Type B pancreatic cell (in vitro differentiated cells): ENCODE data around the gene ZNF292. TPM values are rescaled to one million over a fixed set of nuclear protein-coding genes. Genes with fewer than 3 reads are reported as not detected.

Source experiments
- DNase-seq: peaks from one replicate; pipeline ENCODE4 v3.0.0; 2021; ENCODE audit warnings: mixed read lengths; ENCODE audit not compliant: unreplicated experiment; ENCODE audit errors: extremely low spot score
- H3K27ac Mint-ChIP-seq: 2 replicates; pipeline ENCODE4 v1.8.0; 2021; ENCODE audit warnings: mild to moderate bottlenecking, mixed read lengths
- H3K27me3 Mint-ChIP-seq: 2 replicates; pipeline ENCODE4 v1.8.0; 2021; ENCODE audit warnings: mixed read lengths
- H3K36me3 Mint-ChIP-seq: 2 replicates; pipeline ENCODE4 v1.8.0; 2021; ENCODE audit warnings: mixed read lengths
- H3K4me1 Mint-ChIP-seq: one replicate; pipeline ENCODE4 v1.8.0; 2021; ENCODE audit warnings: mixed read lengths; ENCODE audit not compliant: unreplicated experiment
- H3K4me3 Mint-ChIP-seq: 2 replicates; pipeline ENCODE4 v1.8.0; 2021; ENCODE audit warnings: mild to moderate bottlenecking, mixed read lengths
- H3K9me3 Mint-ChIP-seq: 2 replicates; pipeline ENCODE4 v1.8.0; 2021; ENCODE audit warnings: mixed read lengths
- total RNA-seq: library from RNA; stranded (reverse); gene quantifications from 2 replicates; pipeline ENCODE4 v1.2.1, GENCODE V29; 2021; ENCODE audit warnings: low replicate concordance
- TF ChIP-seq, protein P1 (sequence below): fragments of 200-600 bp; sonication (generic); conservative IDR thresholded peaks from 2 replicates; pipeline ENCODE4 v1.5.0; 2021; ENCODE audit warnings: antibody characterized with exemption, mild to moderate bottlenecking

ZNF292 gene
- total RNA-seq, 1 donor from 2014 or later: 61.1 TPM

DNA sequence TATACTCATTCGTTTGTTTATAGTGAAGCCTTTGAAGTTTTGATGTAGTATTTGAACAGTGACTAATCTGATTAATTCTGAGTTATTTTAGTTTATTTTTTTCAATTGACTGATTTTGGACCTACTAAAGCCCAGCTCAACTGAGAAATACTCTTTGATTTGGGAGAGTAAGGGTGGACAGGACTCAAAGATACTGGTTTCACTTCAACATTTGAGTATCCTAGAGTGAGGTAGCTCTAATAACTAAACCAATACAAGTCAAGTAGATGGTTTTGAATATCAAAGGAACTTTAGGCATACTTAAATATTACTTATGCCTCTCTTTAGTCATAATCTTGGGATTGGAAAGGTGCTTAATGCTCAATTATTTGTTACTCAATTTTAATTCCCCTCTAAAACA lies 65.6 kb downstream of the ZNF292 start:
- Mint-ChIP-seq H3K4me1 (no peaks in the 10 kb centered on the region), H3K36me3 (peaks cover 35% of the 10 kb centered on the region), H3K27ac (no peak overlapping the region), H3K27me3 (no peaks in the 10 kb centered on the region), H3K4me3 (no peak overlapping the region), H3K9me3 (no peaks in the 10 kb centered on the region)
- no peak for DNase-seq
- TF ChIP-seq, protein P1, sequence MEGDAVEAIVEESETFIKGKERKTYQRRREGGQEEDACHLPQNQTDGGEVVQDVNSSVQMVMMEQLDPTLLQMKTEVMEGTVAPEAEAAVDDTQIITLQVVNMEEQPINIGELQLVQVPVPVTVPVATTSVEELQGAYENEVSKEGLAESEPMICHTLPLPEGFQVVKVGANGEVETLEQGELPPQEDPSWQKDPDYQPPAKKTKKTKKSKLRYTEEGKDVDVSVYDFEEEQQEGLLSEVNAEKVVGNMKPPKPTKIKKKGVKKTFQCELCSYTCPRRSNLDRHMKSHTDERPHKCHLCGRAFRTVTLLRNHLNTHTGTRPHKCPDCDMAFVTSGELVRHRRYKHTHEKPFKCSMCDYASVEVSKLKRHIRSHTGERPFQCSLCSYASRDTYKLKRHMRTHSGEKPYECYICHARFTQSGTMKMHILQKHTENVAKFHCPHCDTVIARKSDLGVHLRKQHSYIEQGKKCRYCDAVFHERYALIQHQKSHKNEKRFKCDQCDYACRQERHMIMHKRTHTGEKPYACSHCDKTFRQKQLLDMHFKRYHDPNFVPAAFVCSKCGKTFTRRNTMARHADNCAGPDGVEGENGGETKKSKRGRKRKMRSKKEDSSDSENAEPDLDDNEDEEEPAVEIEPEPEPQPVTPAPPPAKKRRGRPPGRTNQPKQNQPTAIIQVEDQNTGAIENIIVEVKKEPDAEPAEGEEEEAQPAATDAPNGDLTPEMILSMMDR: no peak

DNA sequence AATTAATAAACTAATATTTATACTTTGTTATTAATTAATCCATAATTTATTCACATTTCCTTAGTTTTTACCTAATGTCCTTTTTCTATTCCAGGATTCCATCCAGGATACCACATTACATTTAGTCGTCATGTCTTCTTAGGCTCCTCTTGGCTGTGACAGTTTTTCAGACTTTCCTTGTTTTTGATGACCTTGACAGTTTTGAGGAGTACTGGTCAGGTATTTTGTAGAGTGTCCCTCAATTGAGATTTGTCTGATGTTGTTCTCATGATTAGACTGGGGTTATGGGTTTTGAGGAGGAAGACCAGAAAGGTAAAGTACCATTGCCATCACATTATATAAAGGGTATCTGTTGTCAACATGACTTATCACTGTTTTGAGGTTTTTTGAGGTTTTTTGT lies 67.3 kb downstream of the ZNF292 start:
- DNase-seq: no peak
- TF ChIP-seq, protein P1: no peak
- no peaks in the 10 kb centered on the region for H3K9me3 Mint-ChIP-seq
- H3K27me3 Mint-ChIP-seq: no peaks in the 10 kb centered on the region
- H3K36me3 Mint-ChIP-seq: peaks cover 42% of the 10 kb centered on the region
- no peak overlapping the region for H3K4me3 Mint-ChIP-seq
- no peaks in the 10 kb centered on the region for H3K4me1 Mint-ChIP-seq
- H3K27ac Mint-ChIP-seq: no peak overlapping the region

DNA sequence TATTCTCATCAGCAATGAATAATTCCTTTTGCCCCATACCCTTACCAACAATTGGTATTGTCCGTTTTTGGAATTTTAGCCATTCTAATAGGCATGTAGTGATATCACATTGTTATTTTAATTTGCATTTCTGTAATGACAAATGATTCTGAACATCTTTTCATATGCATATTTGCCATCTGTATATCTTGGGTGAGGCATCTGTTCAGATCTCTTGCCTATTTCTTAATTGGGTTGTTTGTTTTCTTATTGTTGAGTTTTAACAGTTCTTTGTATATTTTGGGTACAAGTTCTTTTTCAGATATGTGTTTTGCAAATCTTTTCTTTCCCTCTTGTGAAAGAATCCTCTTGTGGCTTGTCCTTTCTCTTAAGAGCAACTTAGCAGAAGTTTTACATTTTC lies 69.6 kb downstream of the ZNF292 start:
- Mint-ChIP-seq H3K36me3 (peaks cover 57% of the 10 kb centered on the region), H3K9me3 (no peaks in the 10 kb centered on the region), H3K4me1 (no peaks in the 10 kb centered on the region), H3K27me3 (no peaks in the 10 kb centered on the region), H3K27ac (no peak overlapping the region), H3K4me3 (no peak overlapping the region)
- DNase-seq: no peak
- TF ChIP-seq, protein P1: no peak

DNA sequence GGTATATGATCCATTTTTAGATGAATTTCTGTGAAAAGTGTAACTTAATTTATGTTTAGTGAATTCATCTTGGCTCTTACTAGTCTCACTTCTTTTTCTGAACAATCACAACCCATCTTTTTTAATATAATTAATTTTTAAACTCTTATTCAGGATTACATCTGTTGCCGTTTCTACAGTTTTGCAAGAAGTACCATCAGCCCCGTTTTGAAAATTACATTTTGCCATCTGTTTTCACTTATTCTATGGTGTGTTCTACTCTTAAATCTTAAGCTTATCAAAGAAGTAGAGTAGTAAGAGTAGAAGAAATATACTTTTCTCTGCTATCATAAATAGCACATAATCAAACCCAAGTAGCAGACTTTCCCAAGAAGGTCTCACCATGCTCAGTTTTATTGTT lies 70.1 kb downstream of the ZNF292 start:
- no peak for DNase-seq
- peaks cover 58% of the 10 kb centered on the region for H3K36me3 Mint-ChIP-seq
- H3K27me3 Mint-ChIP-seq: no peaks in the 10 kb centered on the region
- no peak overlapping the region for H3K27ac Mint-ChIP-seq
- H3K4me1 Mint-ChIP-seq: no peaks in the 10 kb centered on the region
- TF ChIP-seq, protein P1: no peak
- H3K4me3 Mint-ChIP-seq: no peak overlapping the region
- H3K9me3 Mint-ChIP-seq: no peaks in the 10 kb centered on the region

DNA sequence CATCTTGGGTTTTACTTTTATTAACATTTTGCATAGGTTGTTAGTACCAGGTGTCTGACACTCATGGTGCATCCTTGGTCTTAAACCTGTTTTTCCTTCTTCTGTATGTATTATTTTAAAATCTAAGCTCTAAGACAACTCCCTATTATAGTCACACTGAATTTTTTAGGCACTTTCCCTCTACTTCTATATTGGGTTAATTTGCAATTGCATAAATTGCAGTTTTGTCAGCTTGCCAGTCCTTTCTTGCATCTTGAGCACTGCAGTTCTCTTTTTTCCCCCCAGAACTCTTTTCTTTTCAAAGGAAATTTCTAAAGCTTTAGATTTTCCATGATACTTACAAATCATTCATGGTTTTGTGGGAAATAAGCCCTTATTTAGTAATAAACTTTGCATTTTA lies 70.6 kb downstream of the ZNF292 start:
- H3K4me3 Mint-ChIP-seq: no peak overlapping the region
- no peak overlapping the region for H3K27ac Mint-ChIP-seq
- no peaks in the 10 kb centered on the region for H3K27me3 Mint-ChIP-seq
- TF ChIP-seq, protein P1: no peak
- no peaks in the 10 kb centered on the region for H3K4me1 Mint-ChIP-seq
- no peaks in the 10 kb centered on the region for H3K9me3 Mint-ChIP-seq
- no peak for DNase-seq
- peaks cover 58% of the 10 kb centered on the region for H3K36me3 Mint-ChIP-seq

DNA sequence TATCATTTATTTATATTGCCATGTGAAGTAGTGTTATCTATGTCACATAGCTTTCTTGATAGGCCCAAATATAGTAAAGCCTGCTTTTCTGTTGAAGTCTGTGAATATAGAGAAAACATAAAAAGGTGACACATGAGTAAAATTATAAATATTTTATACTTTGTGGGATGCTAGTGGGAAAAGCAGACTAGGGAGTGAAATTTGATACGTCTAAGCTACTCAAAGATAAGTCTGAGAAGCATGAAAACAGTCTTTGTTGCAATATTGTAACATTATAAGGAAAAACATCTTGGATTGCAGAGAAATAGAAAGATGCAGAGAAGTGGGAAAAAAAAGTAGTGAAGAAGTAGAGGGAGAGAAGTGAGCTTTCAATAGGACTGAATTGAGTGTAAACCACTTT lies 75.4 kb downstream of the ZNF292 start:
- no peak for DNase-seq
- Mint-ChIP-seq H3K9me3 (no peaks in the 10 kb centered on the region), H3K36me3 (peaks cover 33% of the 10 kb centered on the region), H3K27ac (no peak overlapping the region), H3K27me3 (no peaks in the 10 kb centered on the region), H3K4me1 (no peaks in the 10 kb centered on the region), H3K4me3 (no peak overlapping the region)
- TF ChIP-seq, protein P1: no peak
